Panc1 (cell line): Measurements from ENCODE around the gene PCDHB9.
"Not testable (repeated sequence)": the region's sequence is repeated elsewhere in the genome, so short reads cannot be mapped to it uniquely, and the experiment has no call there.

Experiments
- POLR2AphosphoS5 ChIP-seq: IDR thresholded peaks from 2 replicates; pipeline ENCODE4 v1.6.1; 2012; ENCODE audit warnings: mild to moderate bottlenecking, low read depth, low read length, moderate library complexity
- TF ChIP-seq, protein P1 (sequence below): fragments of 450-650 bp; IDR thresholded peaks from 2 replicates; pipeline ENCODE4 v1.5.1; 2017; ENCODE audit warnings: mild to moderate bottlenecking

DNA sequence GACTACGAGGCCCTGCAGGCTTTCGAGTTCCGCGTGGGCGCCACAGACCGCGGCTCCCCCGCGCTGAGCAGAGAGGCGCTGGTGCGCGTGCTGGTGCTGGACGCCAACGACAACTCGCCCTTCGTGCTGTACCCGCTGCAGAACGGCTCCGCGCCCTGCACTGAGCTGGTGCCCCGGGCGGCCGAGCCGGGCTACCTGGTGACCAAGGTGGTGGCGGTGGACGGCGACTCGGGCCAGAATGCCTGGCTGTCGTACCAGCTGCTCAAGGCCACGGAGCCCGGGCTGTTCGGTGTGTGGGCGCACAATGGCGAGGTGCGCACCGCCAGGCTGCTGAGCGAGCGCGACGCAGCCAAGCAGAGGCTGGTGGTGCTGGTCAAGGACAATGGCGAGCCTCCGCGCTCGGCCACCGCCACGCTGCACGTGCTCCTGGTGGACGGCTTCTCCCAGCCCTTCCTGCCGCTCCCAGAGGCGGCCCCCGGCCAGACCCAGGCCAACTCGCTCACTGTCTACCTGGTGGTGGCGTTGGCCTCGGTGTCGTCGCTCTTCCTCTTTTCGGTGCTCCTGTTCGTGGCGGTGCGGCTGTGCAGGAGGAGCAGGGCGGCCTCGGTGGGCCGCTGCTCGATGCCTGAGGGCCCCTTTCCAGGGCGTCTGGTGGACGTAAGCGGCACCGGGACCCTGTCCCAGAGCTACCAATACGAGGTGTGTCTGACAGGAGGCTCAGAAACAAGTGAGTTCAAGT, 2.7 kb upstream of the PCDHB9 start:
- TF ChIP-seq, protein P1, sequence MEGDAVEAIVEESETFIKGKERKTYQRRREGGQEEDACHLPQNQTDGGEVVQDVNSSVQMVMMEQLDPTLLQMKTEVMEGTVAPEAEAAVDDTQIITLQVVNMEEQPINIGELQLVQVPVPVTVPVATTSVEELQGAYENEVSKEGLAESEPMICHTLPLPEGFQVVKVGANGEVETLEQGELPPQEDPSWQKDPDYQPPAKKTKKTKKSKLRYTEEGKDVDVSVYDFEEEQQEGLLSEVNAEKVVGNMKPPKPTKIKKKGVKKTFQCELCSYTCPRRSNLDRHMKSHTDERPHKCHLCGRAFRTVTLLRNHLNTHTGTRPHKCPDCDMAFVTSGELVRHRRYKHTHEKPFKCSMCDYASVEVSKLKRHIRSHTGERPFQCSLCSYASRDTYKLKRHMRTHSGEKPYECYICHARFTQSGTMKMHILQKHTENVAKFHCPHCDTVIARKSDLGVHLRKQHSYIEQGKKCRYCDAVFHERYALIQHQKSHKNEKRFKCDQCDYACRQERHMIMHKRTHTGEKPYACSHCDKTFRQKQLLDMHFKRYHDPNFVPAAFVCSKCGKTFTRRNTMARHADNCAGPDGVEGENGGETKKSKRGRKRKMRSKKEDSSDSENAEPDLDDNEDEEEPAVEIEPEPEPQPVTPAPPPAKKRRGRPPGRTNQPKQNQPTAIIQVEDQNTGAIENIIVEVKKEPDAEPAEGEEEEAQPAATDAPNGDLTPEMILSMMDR: not testable (repeated sequence)
- TF ChIP-seq POLR2AphosphoS5: not testable (repeated sequence)
